ENCODE data around the gene INPP5A.

INPP5A gene

GRCh38 chr10:132624061-132624846 is 86.7 kb downstream of the INPP5A start:
- TF ChIP-seq TAF1 (IDR thresholded peaks at IDR 0.05; ENCODE audit: low read depth) (no peak), MAX (IDR thresholded peaks at IDR 0.05) (no peak), ZBTB7A (IDR thresholded peaks at IDR 0.05; ENCODE audit: low read depth) (no peak), EP300 (IDR thresholded peaks at IDR 0.05; ENCODE audit: borderline replicate concordance) (no peak), TEAD4 (IDR thresholded peaks at IDR 0.05) (no peak), YY1 (IDR thresholded peaks at IDR 0.05; ENCODE audit: low read depth) (no peak), TCF12 (IDR thresholded peaks at IDR 0.05; ENCODE audit: low read depth) (no peak), FOXM1 (IDR thresholded peaks at IDR 0.05; ENCODE audit: borderline replicate concordance, low read depth) (no peak), CEBPB (IDR thresholded peaks at IDR 0.05) (no peak), CREB1 (IDR thresholded peaks at IDR 0.05; ENCODE audit: low read depth) (no peak), EGR1 (IDR thresholded peaks at IDR 0.05) (no peak), NFIC (IDR thresholded peaks at IDR 0.05) (no peak), RAD21 (IDR thresholded peaks at IDR 0.05; ENCODE audit: low read depth) (no peak)
- TF ChIP-seq, protein P1, sequence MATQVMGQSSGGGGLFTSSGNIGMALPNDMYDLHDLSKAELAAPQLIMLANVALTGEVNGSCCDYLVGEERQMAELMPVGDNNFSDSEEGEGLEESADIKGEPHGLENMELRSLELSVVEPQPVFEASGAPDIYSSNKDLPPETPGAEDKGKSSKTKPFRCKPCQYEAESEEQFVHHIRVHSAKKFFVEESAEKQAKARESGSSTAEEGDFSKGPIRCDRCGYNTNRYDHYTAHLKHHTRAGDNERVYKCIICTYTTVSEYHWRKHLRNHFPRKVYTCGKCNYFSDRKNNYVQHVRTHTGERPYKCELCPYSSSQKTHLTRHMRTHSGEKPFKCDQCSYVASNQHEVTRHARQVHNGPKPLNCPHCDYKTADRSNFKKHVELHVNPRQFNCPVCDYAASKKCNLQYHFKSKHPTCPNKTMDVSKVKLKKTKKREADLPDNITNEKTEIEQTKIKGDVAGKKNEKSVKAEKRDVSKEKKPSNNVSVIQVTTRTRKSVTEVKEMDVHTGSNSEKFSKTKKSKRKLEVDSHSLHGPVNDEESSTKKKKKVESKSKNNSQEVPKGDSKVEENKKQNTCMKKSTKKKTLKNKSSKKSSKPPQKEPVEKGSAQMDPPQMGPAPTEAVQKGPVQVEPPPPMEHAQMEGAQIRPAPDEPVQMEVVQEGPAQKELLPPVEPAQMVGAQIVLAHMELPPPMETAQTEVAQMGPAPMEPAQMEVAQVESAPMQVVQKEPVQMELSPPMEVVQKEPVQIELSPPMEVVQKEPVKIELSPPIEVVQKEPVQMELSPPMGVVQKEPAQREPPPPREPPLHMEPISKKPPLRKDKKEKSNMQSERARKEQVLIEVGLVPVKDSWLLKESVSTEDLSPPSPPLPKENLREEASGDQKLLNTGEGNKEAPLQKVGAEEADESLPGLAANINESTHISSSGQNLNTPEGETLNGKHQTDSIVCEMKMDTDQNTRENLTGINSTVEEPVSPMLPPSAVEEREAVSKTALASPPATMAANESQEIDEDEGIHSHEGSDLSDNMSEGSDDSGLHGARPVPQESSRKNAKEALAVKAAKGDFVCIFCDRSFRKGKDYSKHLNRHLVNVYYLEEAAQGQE (IDR thresholded peaks at IDR 0.05; ENCODE audit: low read depth), result no peak

DNA sequence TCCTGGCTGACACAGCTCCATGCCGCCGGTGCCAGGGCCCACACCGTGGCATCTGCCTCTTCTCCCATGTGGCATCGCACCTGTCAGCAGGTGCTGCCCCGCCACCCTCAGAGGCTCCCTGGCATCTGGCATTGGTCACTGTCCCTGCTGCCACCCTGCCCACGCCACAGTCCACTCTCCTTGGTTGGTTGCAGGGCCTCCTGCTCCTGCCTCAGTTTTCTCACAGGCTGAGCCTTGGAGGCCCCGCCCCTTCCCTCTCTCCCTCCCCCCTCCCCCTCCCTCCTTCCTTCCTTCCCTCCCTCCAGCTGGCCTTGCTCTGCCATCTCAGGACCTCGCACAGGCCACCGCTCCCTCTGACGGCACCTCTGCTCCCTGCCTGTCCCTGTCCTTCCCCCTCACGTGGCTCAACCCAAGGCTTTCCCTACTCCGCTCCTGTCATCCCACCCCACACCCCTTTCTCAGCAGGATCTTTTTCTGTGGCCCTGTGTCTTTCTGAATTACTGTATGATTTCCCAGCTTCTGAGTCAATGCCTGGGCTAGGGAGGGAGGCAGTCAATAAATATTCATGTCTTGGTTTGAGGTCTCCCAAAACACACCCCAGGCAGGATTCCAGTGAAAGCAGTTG is 87.4 kb downstream of the INPP5A start:
- no peak for TF ChIP-seq TEAD4 (IDR thresholded peaks at IDR 0.05)
- no peak for TF ChIP-seq ZBTB7A (IDR thresholded peaks at IDR 0.05; ENCODE audit: low read depth)
- TF ChIP-seq, protein P2, sequence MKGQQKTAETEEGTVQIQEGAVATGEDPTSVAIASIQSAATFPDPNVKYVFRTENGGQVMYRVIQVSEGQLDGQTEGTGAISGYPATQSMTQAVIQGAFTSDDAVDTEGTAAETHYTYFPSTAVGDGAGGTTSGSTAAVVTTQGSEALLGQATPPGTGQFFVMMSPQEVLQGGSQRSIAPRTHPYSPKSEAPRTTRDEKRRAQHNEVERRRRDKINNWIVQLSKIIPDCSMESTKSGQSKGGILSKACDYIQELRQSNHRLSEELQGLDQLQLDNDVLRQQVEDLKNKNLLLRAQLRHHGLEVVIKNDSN (IDR thresholded peaks at IDR 0.05), result no peak

GRCh38 chr10:132626019-132626760 is 88.6 kb downstream of the INPP5A start:
- TF ChIP-seq EGR1 (IDR thresholded peaks at IDR 0.05) (no peak), MAX (IDR thresholded peaks at IDR 0.05) (no peak), TEAD4 (IDR thresholded peaks at IDR 0.05) (no peak), YY1 (IDR thresholded peaks at IDR 0.05; ENCODE audit: low read depth) (no peak), TCF12 (IDR thresholded peaks at IDR 0.05; ENCODE audit: low read depth) (no peak), CREB1 (IDR thresholded peaks at IDR 0.05; ENCODE audit: low read depth) (no peak), TAF1 (IDR thresholded peaks at IDR 0.05; ENCODE audit: low read depth) (no peak), CEBPB (IDR thresholded peaks at IDR 0.05) (no peak)
- TF ChIP-seq, protein P2 (IDR thresholded peaks at IDR 0.05), result no peak
- TF ChIP-seq, protein P1 (IDR thresholded peaks at IDR 0.05; ENCODE audit: low read depth), result no peak

GRCh38 chr10:132626761-132627665 is 89.4 kb downstream of the INPP5A start:
- TF ChIP-seq EP300 (IDR thresholded peaks at IDR 0.05; ENCODE audit: borderline replicate concordance), result no peak
